KOPT-K1 (cell line): Measurements from ENCODE around the gene GDPD3.

Experiments used
- H3K27ac ChIP-seq: fragments of 200-600 bp; sonication (generic); 2 replicates; pipeline ENCODE4 v1.5.1; 2016; ENCODE audit warnings: antibody characterized with exemption, mild to moderate bottlenecking, low read depth, low read length; ENCODE audit not compliant: poor library complexity, severe bottlenecking
- H3K36me3 ChIP-seq: fragments of 200-600 bp; sonication (generic); 2 replicates; pipeline ENCODE4 v1.5.1; 2017; ENCODE audit warnings: antibody characterized with exemption, mild to moderate bottlenecking, low read length, moderate library complexity; ENCODE audit not compliant: insufficient read depth
- H3K9me3 ChIP-seq: fragments of 200-600 bp; sonication (generic); 2 replicates; pipeline ENCODE4 v1.5.1; 2017; ENCODE audit warnings: antibody characterized with exemption, low read length, mild to moderate bottlenecking; ENCODE audit not compliant: insufficient read depth, poor library complexity, severe bottlenecking

Gene GDPD3

DNA sequence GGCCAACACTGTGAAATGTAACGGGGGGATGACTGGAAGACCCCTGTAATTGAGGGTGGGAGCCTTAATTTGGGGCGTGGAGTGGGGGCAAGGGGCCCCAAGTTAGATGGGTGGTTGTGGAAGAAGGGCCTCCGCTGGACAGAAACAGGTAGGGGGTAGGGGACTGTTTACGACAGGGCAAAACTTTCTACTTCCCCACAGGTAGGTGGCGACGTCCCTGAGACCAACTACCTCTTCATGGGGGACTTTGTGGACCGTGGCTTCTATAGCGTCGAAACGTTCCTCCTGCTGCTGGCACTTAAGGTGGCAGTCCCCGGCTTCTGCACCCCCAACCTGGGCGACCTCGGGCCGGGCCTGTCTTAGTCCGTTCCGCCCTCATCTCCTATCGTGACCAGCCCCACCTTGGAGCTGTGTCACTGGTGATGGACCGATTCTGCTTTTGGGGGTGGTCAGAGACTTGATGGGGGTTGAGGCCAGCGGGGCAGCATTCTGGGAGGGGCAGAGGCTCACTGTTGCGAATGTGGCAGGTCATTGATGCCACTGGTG, 30.7 kb downstream of the GDPD3 start:
- Histone ChIP-seq H3K27ac (no peak overlapping the region), H3K36me3 (peaks cover 93% of the 10 kb centered on the region), H3K9me3 (no peaks in the 10 kb centered on the region)

DNA sequence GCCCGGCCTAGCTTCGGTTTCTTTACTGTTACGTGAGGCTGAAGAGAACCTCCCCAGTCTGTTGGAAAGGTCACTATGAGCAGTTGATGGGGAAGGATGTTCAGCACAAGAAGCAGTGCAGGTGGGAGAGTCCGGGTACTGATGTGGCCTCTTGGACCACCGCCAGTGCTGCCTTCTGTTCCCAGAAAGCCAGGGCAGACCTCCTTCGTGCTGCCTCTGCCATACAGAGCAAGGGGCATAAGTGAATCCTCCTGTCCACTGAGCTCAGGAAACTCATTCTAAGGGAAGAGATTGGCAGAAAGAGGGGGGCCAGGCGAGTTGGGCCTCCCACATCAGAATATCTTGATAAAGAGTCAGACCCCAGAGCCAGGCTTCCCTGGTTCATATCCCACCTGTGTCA, 33.9 kb downstream of the GDPD3 start:
- peaks cover 75% of the 10 kb centered on the region for H3K36me3 ChIP-seq
- no peak overlapping the region for H3K27ac ChIP-seq
- H3K9me3 ChIP-seq = no peaks in the 10 kb centered on the region

DNA sequence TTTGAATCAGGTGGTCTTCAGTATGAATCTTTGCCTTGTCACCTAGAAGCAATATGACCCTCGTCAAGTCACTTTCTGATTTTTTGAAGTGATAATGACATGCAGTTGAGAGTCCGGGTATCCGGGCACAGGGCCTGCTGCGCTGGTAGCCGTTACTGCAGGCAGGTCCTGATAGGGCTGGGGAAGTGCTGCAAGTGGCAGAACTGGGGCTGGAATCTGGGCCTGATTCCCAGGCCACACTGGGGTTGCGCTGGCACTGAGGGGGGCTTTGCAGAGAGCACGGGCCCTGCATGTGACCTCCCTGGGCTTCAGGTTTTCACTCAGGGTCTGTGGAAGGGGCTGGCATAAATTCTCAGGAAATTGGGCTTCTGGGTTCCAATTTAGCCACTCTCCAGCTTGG, 34.6 kb downstream of the GDPD3 start:
- H3K27ac ChIP-seq = no peak overlapping the region
- H3K36me3 ChIP-seq = peaks cover 70% of the 10 kb centered on the region

DNA sequence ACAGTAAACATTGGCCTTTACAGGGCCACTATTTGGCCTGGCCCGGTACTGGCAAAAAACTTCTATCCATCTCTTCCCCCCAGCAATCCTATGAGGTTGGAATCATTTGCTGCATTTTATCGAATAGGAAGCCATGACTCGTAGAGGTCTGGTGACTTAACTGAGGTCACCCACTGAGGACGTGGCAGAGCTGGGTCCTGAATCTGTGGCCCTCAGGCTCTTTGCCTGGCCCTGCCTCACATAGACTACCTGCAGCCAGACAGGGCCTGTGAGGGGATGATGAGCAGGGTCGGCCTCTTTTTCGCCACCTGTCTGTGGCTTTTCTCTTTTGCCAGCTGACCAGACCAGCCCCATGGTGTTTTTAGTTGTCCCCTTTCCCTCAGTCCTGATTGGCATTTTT, 35.7 kb downstream of the GDPD3 start:
- no peaks in the 10 kb centered on the region for H3K9me3 ChIP-seq
- H3K27ac ChIP-seq = peak overlapping the region; percentile 69
- peaks cover 70% of the 10 kb centered on the region for H3K36me3 ChIP-seq

More for the DNA sequence above, 34.6 kb downstream of the GDPD3 start:
- H3K9me3 ChIP-seq = no peaks in the 10 kb centered on the region

DNA sequence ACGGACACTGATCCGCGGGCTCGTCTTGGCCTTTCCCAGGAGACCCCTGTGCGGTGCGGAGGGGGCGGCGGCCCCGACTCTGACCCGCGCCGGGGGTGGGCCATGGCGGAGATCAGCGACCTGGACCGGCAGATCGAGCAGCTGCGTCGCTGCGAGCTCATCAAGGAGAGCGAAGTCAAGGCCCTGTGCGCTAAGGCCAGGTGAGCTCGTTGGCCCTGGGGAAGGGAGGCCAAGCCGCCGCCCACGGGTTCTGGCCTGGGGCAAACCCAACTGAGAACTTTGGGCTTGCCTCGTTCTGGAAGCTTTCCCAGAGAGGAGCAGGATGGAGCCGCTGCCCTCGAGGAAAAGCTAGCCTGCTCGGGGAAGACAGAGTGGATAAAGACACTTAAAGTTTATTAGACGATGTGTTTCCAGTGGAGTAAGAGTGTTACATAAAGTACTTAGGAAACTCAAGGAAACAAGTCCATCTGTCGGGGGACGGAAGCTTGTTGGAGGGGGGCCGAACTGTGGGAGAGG, 37.0 kb downstream of the GDPD3 start:
- peaks cover 70% of the 10 kb centered on the region for H3K36me3 ChIP-seq
- H3K9me3 ChIP-seq = no peaks in the 10 kb centered on the region
- peak overlapping the region; percentile 69 for H3K27ac ChIP-seq

DNA sequence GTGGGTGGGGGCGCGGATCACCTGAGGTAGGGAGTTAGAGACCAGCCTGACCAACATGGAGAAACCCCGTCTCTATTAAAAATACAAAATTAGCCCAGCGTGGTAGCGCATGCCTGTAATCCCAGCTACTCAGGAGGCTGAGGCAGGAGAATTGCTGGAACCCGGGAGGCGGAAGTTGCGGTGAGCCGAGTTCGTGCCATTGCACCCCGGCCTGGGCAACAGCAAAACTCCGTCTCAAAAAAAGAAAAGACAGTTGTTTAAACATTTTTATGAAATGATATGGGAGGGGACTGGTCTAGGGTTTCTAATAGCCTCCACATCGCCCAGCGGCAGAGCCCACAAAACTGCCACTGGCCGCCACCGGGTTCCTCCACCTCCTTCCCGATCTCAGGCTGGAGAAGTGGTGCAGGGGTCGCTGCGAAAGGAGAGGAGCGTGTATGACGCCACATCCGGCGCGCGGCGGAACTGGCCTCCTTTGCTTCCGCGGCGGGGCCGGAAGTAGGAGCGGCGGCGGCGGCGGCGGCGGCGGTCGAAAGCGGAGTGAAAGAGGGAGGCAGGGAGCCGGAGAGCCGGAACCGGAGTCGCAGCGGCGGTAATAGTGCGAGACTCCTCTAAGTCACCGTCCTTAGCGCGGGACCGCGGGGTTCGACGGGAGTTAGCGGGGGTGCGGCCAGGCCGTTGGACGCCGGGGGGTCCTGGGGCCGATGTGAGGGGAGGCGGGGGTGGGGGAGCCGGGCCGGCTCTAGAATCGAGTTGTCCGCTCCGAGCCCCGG, 37.6 kb downstream of the GDPD3 start, which contains the start of gene PPP4C:
Gene PPP4C, plus strand, starts transcription at position 492 of the 773 bp plus-strand sequence. CDS start 384 bp downstream, outside the sequence.
- H3K36me3 ChIP-seq = peaks cover 70% of the 10 kb centered on the region
- H3K9me3 ChIP-seq = no peaks in the 10 kb centered on the region
- peak within 1 kb of the TSS; percentile 69 for H3K27ac ChIP-seq

DNA sequence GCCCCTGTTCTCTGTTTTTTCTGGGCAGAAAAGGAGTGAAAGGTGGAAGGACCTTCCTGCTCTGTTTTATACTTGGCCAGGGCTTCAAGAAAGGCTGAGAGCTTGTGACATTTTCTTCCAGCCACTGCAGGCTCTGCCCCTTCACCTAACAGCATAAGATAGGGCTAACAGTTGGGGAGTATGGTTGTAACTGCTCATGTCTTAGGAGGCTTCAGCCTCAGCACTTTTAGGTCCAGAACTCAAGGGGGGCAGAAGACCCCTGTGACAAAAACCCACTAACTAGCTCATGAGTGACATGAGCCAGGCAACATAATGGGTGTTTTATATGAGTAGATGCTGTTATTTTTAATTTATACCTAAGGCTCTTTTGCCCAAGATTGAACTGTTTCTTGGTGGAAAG, 42.8 kb downstream of the GDPD3 start:
- Histone ChIP-seq H3K9me3 (no peaks in the 10 kb centered on the region), H3K36me3 (peaks cover 79% of the 10 kb centered on the region)

DNA sequence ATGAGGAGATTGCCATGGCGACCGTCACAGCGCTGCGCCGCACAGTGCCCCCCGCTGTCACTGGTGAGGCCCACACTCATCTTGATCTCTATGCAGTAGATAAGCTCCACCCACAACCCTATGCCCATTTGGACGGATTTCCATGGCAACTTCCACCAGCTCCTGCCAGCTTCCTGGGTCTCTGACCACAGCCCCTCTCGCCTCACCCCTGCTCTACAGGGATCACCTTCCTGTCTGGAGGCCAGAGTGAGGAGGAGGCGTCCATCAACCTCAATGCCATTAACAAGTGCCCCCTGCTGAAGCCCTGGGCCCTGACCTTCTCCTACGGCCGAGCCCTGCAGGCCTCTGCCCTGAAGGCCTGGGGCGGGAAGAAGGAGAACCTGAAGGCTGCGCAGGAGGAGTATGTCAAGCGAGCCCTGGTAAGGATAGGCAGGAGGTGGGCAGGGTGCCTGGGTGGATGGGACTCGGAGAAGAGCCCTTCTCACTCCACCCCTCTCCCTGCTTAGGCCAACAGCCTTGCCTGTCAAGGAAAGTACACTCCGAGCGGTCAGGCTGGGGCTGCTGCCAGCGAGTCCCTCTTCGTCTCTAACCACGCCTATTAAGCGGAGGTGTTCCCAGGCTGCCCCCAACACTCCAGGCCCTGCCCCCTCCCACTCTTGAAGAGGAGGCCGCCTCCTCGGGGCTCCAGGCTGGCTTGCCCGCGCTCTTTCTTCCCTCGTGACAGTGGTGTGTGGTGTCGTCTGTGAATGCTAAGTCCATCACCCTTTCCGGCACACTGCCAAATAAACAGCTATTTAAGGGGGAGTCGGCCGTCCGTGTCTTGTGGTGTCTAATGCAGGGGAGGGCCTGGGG, 43.5 kb downstream of the GDPD3 start:
- Histone ChIP-seq H3K36me3 (peaks cover 79% of the 10 kb centered on the region), H3K27ac (no peak overlapping the region), H3K9me3 (no peaks in the 10 kb centered on the region)

More for the DNA sequence above, 42.8 kb downstream of the GDPD3 start:
- no peak overlapping the region for H3K27ac ChIP-seq

DNA sequence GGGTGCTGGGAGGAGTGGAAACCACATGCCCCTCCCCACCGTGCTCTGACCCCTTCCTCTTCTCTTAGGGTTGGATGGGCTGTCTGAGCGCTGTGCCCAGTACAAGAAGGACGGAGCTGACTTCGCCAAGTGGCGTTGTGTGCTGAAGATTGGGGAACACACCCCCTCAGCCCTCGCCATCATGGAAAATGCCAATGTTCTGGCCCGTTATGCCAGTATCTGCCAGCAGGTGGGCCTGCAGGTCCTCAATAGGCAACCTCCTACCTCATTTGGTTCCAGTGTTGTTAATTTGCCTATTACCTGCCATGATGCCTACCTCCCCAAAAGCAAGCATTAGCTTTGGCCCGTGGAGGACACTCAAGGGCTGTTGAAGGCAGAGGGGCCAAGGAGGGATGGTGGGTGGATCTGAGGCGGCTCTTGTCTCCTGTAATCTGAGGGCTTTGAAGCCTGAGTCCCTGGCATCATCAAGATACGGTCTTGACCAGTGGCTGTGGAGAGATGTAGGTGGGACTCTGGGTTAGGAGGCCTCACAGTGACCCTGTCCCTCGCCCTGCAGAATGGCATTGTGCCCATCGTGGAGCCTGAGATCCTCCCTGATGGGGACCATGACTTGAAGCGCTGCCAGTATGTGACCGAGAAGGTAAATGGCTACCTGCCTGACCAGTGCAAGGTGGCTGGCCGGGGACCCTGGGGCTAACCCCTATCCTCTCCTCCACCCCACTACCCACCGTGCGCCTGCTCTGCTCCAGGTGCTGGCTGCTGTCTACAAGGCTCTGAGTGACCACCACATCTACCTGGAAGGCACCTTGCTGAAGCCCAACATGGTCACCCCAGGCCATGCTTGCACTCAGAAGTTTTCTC, 44.4 kb downstream of the GDPD3 start:
- H3K9me3 ChIP-seq = no peaks in the 10 kb centered on the region
- H3K36me3 ChIP-seq = peaks cover 78% of the 10 kb centered on the region
- no peak overlapping the region for H3K27ac ChIP-seq

DNA sequence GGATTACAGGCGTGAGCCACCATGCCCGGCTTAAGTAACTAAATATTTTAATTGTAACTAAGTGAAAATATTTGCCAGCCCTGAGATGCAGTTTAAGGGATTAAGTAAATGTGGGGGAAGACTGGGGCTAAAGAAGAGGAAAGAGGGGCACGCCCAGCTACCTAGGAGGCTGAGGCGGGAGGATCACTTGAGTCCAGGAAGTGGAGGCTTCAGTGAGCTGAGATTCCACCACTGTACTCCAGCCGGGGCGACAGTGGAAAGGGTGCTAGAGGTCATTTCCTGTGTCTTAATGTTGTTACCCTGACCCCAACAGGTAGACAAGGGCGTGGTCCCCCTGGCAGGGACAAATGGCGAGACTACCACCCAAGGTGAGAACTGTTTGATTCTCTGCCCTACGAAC, 45.0 kb downstream of the GDPD3 start:
- Histone ChIP-seq H3K36me3 (peaks cover 72% of the 10 kb centered on the region), H3K27ac (no peak overlapping the region)

DNA sequence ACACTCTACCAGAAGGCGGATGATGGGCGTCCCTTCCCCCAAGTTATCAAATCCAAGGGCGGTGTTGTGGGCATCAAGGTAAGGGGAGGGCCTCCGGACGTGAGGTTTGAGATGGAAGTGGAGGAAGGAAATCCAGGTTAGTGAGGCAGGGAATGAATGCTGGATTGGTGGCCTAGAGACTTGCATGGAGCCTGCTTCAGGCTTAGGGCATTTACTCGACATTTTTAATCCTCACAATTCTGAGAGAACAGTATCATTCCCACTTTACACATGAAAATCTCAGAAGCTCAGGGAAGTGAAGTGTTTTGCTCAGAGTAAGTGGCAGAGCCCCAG, 45.8 kb downstream of the GDPD3 start:
- peak overlapping the region; percentile 97 for H3K27ac ChIP-seq
- no peaks in the 10 kb centered on the region for H3K9me3 ChIP-seq
- peaks cover 65% of the 10 kb centered on the region for H3K36me3 ChIP-seq

More for the DNA sequence above, 45.0 kb downstream of the GDPD3 start:
- H3K9me3 ChIP-seq = no peaks in the 10 kb centered on the region

DNA sequence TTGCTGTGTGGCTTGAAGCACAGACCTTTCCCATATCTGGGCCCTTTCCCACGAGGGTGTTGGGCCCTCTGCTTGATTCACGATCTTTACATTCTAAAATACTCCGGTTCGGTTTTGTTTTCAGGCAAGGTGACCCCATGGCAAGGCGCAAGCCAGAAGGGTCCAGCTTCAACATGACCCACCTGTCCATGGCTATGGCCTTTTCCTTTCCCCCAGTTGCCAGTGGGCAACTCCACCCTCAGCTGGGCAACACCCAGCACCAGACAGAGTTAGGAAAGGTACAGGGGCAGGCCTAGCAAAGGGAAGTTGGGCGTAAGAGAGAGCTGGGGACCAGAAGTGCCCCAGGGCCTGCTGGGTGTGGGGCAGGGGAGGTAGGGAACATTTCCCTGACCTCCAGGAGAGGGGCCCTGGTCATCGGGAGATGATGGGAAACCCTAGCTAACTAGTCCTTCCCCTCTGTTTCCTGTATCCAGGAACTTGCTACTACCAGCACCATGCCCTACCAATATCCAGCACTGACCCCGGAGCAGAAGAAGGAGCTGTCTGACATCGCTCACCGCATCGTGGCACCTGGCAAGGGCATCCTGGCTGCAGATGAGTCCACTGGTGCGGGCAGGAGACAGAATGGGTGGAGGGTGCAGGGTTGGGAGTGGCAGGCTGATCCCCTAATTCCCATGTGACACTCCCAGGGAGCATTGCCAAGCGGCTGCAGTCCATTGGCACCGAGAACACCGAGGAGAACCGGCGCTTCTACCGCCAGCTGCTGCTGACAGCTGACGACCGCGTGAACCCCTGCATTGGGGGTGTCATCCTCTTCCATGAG, 46.4 kb downstream of the GDPD3 start:
- no peaks in the 10 kb centered on the region for H3K9me3 ChIP-seq
- H3K36me3 ChIP-seq = peaks cover 59% of the 10 kb centered on the region
- H3K27ac ChIP-seq = peak overlapping the region; percentile 97

DNA sequence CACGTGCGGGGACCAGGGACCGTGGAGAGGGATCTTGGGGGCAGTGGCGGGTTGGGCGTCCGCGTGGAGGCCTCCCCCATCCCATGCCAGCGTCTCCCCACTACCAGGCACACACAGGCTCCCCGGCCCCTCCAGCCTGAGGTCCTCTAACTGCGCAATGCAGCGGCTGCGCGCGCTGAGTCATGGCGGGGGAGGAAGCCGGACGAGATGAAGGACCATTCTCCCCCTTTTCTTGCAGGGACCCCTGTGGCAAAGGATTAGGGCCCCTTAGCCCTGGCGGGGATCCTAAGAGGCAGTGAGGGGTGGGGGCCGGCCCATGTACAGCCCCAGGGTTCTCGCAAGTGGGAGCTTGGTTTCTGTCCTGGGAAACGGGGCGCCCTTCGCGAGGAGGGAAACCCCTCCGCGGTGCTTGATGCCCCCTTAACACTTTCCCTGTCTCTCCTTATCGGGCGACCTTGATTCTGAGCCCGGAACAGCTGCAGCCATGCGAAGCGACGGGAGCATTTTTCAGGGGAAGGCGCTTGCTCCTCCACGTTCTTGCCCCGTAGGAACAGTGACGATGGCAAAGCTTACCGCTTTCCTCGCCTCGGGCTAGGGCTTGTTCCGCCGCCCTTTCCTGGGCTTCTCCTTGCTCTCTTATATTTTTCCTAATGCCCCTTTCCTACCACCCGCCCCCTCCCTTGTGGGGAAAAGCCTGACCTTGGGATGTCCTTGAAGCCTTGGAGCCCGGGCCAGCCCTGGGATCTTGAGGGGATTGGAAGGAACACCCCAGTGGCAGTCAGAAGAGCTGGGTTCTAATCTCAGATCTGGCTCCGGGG, 47.2 kb downstream of the GDPD3 start:
- Histone ChIP-seq H3K27ac (peak overlapping the region; percentile 97), H3K36me3 (peaks cover 51% of the 10 kb centered on the region), H3K9me3 (no peaks in the 10 kb centered on the region)
